Gastrocnemius medialis (tissue), 4 donors: Measurements from ENCODE around the gene GLYR1.

Experiments
- POLR2A ChIP-seq, 2 donors: fragments of 450-650 bp; IDR thresholded peaks; one replicate each; pipeline ENCODE4 v1.6.1; 2017; ENCODE audit warnings: antibody characterized with exemption in 2 of 2, mild to moderate bottlenecking in 2 of 2, moderate library complexity in 2 of 2
- TF ChIP-seq, protein P1 (sequence below), 5 experiments: fragments of 450-650 bp in 3 of 5; fragments of 200-600 bp in 2 of 5; sonication (generic) in 2 of 5; IDR thresholded peaks in 4 of 5; conservative IDR thresholded peaks in 1 of 5; 1 replicate in 4 of 5; 2 replicates in 1 of 5; pipeline ENCODE4 v1.5.1; 2016 to 2019; ENCODE audit warnings: antibody characterized with exemption in 5 of 5, mild to moderate bottlenecking in 3 of 5, moderate library complexity in 3 of 5

DNA sequence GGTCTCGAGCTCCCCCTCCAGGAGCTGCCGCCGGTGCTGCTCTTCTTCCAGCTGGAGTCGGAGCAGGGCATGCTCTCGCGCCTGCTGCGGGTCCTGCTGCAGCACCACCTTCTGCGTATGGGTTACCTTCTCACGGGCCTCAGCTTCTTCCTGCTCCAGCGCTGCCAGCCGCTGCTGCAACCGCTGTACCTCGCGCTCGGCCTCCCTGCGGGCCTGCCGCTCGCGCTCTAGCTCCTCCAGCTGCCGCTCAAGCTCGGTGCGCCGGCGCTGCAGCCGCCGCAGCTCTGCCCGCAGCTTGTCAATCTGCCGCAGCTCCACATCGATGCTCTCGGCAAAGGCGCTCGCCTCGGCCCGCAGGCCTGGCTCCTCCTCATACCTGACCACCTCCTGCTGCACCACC, 37.1 kb upstream of the GLYR1 start:
- TF ChIP-seq, protein P1, sequence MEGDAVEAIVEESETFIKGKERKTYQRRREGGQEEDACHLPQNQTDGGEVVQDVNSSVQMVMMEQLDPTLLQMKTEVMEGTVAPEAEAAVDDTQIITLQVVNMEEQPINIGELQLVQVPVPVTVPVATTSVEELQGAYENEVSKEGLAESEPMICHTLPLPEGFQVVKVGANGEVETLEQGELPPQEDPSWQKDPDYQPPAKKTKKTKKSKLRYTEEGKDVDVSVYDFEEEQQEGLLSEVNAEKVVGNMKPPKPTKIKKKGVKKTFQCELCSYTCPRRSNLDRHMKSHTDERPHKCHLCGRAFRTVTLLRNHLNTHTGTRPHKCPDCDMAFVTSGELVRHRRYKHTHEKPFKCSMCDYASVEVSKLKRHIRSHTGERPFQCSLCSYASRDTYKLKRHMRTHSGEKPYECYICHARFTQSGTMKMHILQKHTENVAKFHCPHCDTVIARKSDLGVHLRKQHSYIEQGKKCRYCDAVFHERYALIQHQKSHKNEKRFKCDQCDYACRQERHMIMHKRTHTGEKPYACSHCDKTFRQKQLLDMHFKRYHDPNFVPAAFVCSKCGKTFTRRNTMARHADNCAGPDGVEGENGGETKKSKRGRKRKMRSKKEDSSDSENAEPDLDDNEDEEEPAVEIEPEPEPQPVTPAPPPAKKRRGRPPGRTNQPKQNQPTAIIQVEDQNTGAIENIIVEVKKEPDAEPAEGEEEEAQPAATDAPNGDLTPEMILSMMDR (IDR thresholded peaks at IDR 0.05 in 4 of 5, conservative IDR thresholded peaks at IDR 0.05 in 1 of 5) = no peak
- no peak for TF ChIP-seq POLR2A (IDR thresholded peaks at IDR 0.05)
